Central memory CD8-positive, alpha-beta T cell (primary cell): Measurements from ENCODE around the gene ATP6V1D.

Experiments
- ATAC-seq: fragments of 150-1000 bp; cut with Tn5 transposase; replicated peaks from 2 replicates; pipeline ENCODE4 v1.10.0; 2022; ENCODE audit warnings: mild to moderate bottlenecking, moderate FRiP score, moderate number of reproducible peaks; ENCODE audit not compliant: poor library complexity, severe bottlenecking; ENCODE audit errors: extremely low read depth
- DNase-seq, 2 donors: peaks; one replicate each; pipeline ENCODE4 v3.0.0; 2021; ENCODE audit warnings: low spot score in 2 of 2
- H3K27ac Mint-ChIP-seq: one replicate; pipeline ENCODE4 v1.8.0; 2022; ENCODE audit warnings: low read depth, mild to moderate bottlenecking, moderate library complexity, mixed read lengths
- H3K27me3 Mint-ChIP-seq: one replicate; pipeline ENCODE4 v1.8.0; 2022; ENCODE audit warnings: mixed read lengths
- H3K36me3 Mint-ChIP-seq: one replicate; pipeline ENCODE4 v1.8.0; 2022; ENCODE audit warnings: mild to moderate bottlenecking, moderate library complexity, mixed read lengths; ENCODE audit not compliant: insufficient read depth
- H3K4me1 Mint-ChIP-seq: one replicate; pipeline ENCODE4 v1.8.0; 2022; ENCODE audit warnings: mixed read lengths
- H3K4me3 Mint-ChIP-seq: one replicate; pipeline ENCODE4 v1.8.0; 2022; ENCODE audit warnings: mild to moderate bottlenecking, moderate library complexity, mixed read lengths
- H3K9me3 Mint-ChIP-seq: one replicate; pipeline ENCODE4 v1.8.0; 2022; ENCODE audit warnings: mixed read lengths

The ATP6V1D gene

GRCh38 chr14:67317822-67318221, 41.8 kb downstream of the ATP6V1D start:
- Mint-ChIP-seq H3K9me3 (no peaks in the 10 kb centered on the region), H3K4me3 (no peak overlapping the region), H3K4me1 (no peaks in the 10 kb centered on the region), H3K27ac (no peak overlapping the region), H3K36me3 (peaks cover 16% of the 10 kb centered on the region), H3K27me3 (no peaks in the 10 kb centered on the region)
- no peak for ATAC-seq
- DNase-seq, result no peak

- no peaks in the 10 kb centered on the region for H3K9me3 Mint-ChIP-seq
- no peak overlapping the region for H3K4me3 Mint-ChIP-seq
- H3K27me3 Mint-ChIP-seq, result no peaks in the 10 kb centered on the region
- peaks cover 9% of the 10 kb centered on the region for H3K36me3 Mint-ChIP-seq
- DNase-seq, result no peak
- no peak for ATAC-seq
- H3K27ac Mint-ChIP-seq, result no peak overlapping the region
- no peaks in the 10 kb centered on the region for H3K4me1 Mint-ChIP-seq
Observed at GRCh38 chr14:67313153-67313552, 46.5 kb downstream of the ATP6V1D start.

GRCh38 chr14:67311868-67312267, 47.7 kb downstream of the ATP6V1D start:
- Mint-ChIP-seq H3K27ac (no peak overlapping the region), H3K4me3 (no peak overlapping the region), H3K9me3 (no peaks in the 10 kb centered on the region), H3K27me3 (no peaks in the 10 kb centered on the region), H3K4me1 (no peaks in the 10 kb centered on the region), H3K36me3 (peaks cover 11% of the 10 kb centered on the region)
- no peak for DNase-seq
- no peak for ATAC-seq
